H1 (cell line): ENCODE results near the gene NAA38. TPM values are rescaled to one million over a fixed set of nuclear protein-coding genes. Genes with fewer than 3 reads are reported as not detected.

Source experiments
- BACH1 ChIP-seq: IDR thresholded peaks from 2 replicates; pipeline ENCODE4 v1.6.1; 2012; ENCODE audit warnings: low read length, improper control_type of control experiment
- EGR1 ChIP-seq: IDR thresholded peaks from 2 replicates; pipeline ENCODE4 v1.6.1; 2011; ENCODE audit warnings: low read depth, low read length, borderline replicate concordance
- FOSL1 ChIP-seq: IDR thresholded peaks from 2 replicates; pipeline ENCODE4 v1.6.1; 2011; ENCODE audit warnings: mild to moderate bottlenecking, low read depth, low read length, moderate library complexity; ENCODE audit not compliant: insufficient read depth
- SUZ12 ChIP-seq: fragments of 200-600 bp; sonication (generic); IDR thresholded peaks from 2 replicates; pipeline ENCODE4 v1.6.1; 2012; ENCODE audit warnings: mild to moderate bottlenecking, inconsistent platforms, low read length, moderate library complexity, mixed read lengths
- polyA plus RNA-seq, 7 experiments: library from polyadenylated mRNA; depleted of rRNA in 3 of 7; stranded (reverse) in 5 of 7; unstranded in 2 of 7; fragments of >200 nt in 5 of 7; fragments of 200-250 nt in 2 of 7; gene quantifications; 1 replicate in 5 of 7; 2 replicates in 1 of 7; 4 replicates in 1 of 7; pipeline versions ENCODE4 v1.2.1 to v1.2.3, GENCODE V29; 2011 to 2013; ENCODE audit warnings: missing spikeins in 2 of 7, mixed read lengths in 2 of 7
- total RNA-seq: library from RNA; stranded (reverse); fragmentation: NEBNext Ultra II Directional; extraction: Animal tissue kit (Norgen Biotek cat#: 25700); gene quantifications from 2 replicates; pipeline ENCODE4 v1.2.1, GENCODE V29; 2021
- TF ChIP-seq, protein P1 (sequence below): fragments of 300-600 bp; sonication (generic); IDR thresholded peaks from 2 replicates; pipeline ENCODE4 v1.7.1; 2012; ENCODE audit warnings: low read length, moderate library complexity, mild to moderate bottlenecking, inconsistent platforms; ENCODE audit not compliant: insufficient replicate concordance
- TF ChIP-seq, protein P2 (sequence below): IDR thresholded peaks from 2 replicates; pipeline ENCODE4 v1.6.1; 2012; ENCODE audit warnings: inconsistent platforms
- TF ChIP-seq, protein P3 (sequence below): IDR thresholded peaks from 2 replicates; pipeline ENCODE4 v1.6.1; 2012; ENCODE audit warnings: low read length, inconsistent platforms

NAA38 gene
- total and polyA plus RNA-seq, 2 of the 8 experiments (the other 6 are each of a cell fraction or from before 2014, with no cell fraction given) = 30.2 to 109 TPM

DNA sequence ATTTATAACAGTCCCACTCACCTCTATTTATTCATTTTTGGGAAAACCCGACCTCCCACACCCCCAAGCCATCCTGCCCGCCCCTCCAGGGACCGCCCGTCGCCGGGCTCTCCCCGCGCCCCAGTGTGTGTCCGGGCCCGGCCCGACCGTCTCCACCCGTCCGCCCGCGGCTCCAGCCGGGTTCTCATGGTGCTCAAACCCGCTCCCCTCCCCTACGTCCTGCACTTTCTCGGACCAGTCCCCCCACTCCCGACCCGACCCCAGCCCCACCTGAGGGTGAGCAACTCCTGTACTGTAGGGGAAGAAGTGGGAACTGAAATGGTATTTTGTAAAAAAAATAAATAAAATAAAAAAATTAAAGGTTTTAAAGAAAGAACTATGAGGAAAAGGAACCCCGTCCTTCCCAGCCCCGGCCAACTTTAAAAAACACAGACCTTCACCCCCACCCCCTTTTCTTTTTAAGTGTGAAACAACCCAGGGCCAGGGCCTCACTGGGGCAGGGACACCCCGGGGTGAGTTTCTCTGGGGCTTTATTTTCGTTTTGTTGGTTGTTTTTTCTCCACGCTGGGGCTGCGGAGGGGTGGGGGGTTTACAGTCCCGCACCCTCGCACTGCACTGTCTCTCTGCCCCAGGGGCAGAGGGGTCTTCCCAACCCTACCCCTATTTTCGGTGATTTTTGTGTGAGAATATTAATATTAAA is 3.1 kb downstream of the NAA38 start (continued):
- TF ChIP-seq, protein P1, sequence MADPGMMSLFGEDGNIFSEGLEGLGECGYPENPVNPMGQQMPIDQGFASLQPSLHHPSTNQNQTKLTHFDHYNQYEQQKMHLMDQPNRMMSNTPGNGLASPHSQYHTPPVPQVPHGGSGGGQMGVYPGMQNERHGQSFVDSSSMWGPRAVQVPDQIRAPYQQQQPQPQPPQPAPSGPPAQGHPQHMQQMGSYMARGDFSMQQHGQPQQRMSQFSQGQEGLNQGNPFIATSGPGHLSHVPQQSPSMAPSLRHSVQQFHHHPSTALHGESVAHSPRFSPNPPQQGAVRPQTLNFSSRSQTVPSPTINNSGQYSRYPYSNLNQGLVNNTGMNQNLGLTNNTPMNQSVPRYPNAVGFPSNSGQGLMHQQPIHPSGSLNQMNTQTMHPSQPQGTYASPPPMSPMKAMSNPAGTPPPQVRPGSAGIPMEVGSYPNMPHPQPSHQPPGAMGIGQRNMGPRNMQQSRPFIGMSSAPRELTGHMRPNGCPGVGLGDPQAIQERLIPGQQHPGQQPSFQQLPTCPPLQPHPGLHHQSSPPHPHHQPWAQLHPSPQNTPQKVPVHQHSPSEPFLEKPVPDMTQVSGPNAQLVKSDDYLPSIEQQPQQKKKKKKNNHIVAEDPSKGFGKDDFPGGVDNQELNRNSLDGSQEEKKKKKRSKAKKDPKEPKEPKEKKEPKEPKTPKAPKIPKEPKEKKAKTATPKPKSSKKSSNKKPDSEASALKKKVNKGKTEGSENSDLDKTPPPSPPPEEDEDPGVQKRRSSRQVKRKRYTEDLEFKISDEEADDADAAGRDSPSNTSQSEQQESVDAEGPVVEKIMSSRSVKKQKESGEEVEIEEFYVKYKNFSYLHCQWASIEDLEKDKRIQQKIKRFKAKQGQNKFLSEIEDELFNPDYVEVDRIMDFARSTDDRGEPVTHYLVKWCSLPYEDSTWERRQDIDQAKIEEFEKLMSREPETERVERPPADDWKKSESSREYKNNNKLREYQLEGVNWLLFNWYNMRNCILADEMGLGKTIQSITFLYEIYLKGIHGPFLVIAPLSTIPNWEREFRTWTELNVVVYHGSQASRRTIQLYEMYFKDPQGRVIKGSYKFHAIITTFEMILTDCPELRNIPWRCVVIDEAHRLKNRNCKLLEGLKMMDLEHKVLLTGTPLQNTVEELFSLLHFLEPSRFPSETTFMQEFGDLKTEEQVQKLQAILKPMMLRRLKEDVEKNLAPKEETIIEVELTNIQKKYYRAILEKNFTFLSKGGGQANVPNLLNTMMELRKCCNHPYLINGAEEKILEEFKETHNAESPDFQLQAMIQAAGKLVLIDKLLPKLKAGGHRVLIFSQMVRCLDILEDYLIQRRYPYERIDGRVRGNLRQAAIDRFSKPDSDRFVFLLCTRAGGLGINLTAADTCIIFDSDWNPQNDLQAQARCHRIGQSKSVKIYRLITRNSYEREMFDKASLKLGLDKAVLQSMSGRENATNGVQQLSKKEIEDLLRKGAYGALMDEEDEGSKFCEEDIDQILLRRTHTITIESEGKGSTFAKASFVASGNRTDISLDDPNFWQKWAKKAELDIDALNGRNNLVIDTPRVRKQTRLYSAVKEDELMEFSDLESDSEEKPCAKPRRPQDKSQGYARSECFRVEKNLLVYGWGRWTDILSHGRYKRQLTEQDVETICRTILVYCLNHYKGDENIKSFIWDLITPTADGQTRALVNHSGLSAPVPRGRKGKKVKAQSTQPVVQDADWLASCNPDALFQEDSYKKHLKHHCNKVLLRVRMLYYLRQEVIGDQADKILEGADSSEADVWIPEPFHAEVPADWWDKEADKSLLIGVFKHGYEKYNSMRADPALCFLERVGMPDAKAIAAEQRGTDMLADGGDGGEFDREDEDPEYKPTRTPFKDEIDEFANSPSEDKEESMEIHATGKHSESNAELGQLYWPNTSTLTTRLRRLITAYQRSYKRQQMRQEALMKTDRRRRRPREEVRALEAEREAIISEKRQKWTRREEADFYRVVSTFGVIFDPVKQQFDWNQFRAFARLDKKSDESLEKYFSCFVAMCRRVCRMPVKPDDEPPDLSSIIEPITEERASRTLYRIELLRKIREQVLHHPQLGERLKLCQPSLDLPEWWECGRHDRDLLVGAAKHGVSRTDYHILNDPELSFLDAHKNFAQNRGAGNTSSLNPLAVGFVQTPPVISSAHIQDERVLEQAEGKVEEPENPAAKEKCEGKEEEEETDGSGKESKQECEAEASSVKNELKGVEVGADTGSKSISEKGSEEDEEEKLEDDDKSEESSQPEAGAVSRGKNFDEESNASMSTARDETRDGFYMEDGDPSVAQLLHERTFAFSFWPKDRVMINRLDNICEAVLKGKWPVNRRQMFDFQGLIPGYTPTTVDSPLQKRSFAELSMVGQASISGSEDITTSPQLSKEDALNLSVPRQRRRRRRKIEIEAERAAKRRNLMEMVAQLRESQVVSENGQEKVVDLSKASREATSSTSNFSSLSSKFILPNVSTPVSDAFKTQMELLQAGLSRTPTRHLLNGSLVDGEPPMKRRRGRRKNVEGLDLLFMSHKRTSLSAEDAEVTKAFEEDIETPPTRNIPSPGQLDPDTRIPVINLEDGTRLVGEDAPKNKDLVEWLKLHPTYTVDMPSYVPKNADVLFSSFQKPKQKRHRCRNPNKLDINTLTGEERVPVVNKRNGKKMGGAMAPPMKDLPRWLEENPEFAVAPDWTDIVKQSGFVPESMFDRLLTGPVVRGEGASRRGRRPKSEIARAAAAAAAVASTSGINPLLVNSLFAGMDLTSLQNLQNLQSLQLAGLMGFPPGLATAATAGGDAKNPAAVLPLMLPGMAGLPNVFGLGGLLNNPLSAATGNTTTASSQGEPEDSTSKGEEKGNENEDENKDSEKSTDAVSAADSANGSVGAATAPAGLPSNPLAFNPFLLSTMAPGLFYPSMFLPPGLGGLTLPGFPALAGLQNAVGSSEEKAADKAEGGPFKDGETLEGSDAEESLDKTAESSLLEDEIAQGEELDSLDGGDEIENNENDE = no peak
- no peak for TF ChIP-seq EGR1
- no peak for TF ChIP-seq FOSL1
- TF ChIP-seq BACH1 = no peak
- TF ChIP-seq, protein P2, sequence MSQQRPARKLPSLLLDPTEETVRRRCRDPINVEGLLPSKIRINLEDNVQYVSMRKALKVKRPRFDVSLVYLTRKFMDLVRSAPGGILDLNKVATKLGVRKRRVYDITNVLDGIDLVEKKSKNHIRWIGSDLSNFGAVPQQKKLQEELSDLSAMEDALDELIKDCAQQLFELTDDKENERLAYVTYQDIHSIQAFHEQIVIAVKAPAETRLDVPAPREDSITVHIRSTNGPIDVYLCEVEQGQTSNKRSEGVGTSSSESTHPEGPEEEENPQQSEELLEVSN = no peak
- TF ChIP-seq, protein P3, sequence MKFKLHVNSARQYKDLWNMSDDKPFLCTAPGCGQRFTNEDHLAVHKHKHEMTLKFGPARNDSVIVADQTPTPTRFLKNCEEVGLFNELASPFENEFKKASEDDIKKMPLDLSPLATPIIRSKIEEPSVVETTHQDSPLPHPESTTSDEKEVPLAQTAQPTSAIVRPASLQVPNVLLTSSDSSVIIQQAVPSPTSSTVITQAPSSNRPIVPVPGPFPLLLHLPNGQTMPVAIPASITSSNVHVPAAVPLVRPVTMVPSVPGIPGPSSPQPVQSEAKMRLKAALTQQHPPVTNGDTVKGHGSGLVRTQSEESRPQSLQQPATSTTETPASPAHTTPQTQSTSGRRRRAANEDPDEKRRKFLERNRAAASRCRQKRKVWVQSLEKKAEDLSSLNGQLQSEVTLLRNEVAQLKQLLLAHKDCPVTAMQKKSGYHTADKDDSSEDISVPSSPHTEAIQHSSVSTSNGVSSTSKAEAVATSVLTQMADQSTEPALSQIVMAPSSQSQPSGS = no peak
- no peak for TF ChIP-seq SUZ12
